Osteoblast (primary cell): ENCODE results near the gene NCAPD2. TPM values are rescaled to one million over a fixed set of nuclear protein-coding genes. Genes with fewer than 3 reads are reported as not detected.

ENCODE experiments used
- DNase-seq: peaks from one replicate; pipeline ENCODE4 v3.0.0; 2011; ENCODE audit warnings: low spot score, mixed read lengths; ENCODE audit not compliant: insufficient read length; ENCODE audit errors: missing footprints
- H2AFZ ChIP-seq: 2 replicates; pipeline ENCODE4 v1.6.0; 2011; ENCODE audit warnings: mild to moderate bottlenecking, low read length
- H3K27ac ChIP-seq: 2 replicates; pipeline ENCODE4 v1.5.1; 2011; ENCODE audit warnings: mild to moderate bottlenecking, low read depth, low read length, moderate library complexity
- H3K27me3 ChIP-seq: 2 replicates; pipeline ENCODE4 v1.6.0; 2012; ENCODE audit warnings: mild to moderate bottlenecking, control low read depth, inconsistent platforms, low read length, moderate library complexity; ENCODE audit not compliant: insufficient read depth
- H3K36me3 ChIP-seq: 2 replicates; pipeline ENCODE4 v1.5.1; 2011; ENCODE audit warnings: mild to moderate bottlenecking, low read length, control low read depth, moderate library complexity; ENCODE audit not compliant: insufficient read depth
- H3K4me1 ChIP-seq: 2 replicates; pipeline ENCODE4 v1.5.1; 2011; ENCODE audit warnings: mild to moderate bottlenecking, low read length, control low read depth, moderate library complexity; ENCODE audit not compliant: insufficient read depth
- H3K4me2 ChIP-seq: 2 replicates; pipeline ENCODE4 v1.6.0; 2011; ENCODE audit warnings: mild to moderate bottlenecking, low read length; ENCODE audit not compliant: insufficient read depth
- H3K4me3 ChIP-seq: fragments of 200-600 bp; sonication (generic); 3 replicates; pipeline ENCODE4 v1.5.1; 2012; ENCODE audit warnings: mild to moderate bottlenecking, low read length, inconsistent platforms; ENCODE audit not compliant: insufficient read depth
- H3K79me2 ChIP-seq: 2 replicates; pipeline ENCODE4 v1.6.0; 2012; ENCODE audit warnings: mild to moderate bottlenecking, low read length, control low read depth, inconsistent platforms; ENCODE audit not compliant: insufficient read depth
- H3K9me3 ChIP-seq: 2 replicates; pipeline ENCODE4 v1.5.1; 2011; ENCODE audit warnings: low read depth, low read length, control low read depth
- H4K20me1 ChIP-seq: 2 replicates; pipeline ENCODE4 v1.6.0; 2012; ENCODE audit warnings: mild to moderate bottlenecking, low read length, control low read depth; ENCODE audit not compliant: insufficient read depth
- total RNA-seq: library from RNA; depleted of rRNA; stranded (reverse); fragments of >200 nt; gene quantifications from 2 replicates; pipeline ENCODE4 v1.2.3, GENCODE V29; 2012
- TF ChIP-seq, protein P1 (sequence below): IDR thresholded peaks from 2 replicates; pipeline ENCODE4 v1.5.1; 2011; ENCODE audit warnings: mild to moderate bottlenecking, low read depth, low read length, moderate library complexity; ENCODE audit errors: extremely low read depth

Gene NCAPD2
- total RNA-seq, 1 donor, result 21.0 TPM

DNA sequence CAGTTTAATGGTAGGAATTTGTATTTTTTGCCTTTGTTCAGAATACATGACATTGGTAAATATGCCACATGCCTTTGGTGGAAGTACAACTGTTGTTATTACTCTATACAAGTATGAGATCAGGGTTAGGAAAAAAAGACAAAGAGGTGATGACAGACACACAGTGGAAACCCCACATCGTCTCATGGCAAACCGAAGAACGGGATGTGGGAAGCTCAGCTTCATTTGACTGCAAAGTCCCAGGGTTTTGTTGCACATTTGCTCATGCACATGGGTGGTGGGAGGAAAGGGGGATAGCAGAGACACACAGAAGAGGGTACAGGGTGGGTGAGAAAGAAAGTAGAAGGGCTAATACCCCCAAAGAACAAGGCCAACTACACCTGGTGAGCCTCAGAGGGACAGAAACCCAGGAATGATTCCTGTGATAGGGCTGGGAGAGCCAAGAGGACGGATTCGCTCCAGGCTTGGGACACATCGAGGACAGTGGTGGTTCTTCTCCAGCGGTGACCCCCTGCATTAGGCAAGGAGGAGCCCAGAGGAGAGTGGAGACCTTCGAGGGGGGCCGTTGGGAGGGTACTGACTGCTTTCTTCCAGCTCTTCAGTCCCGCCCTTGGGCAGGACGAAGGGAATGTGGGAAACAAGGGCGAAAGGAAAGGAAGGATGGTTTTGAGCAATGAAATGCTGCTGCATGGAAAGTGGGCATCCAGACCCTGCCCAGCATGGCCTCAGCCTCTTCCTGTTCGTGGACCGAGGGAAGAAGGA is 31.5 kb upstream of the NCAPD2 start:
- Histone ChIP-seq H3K79me2 (peaks cover 6% of the 10 kb centered on the region), H3K36me3 (peaks cover 83% of the 10 kb centered on the region), H3K9me3 (no peaks in the 10 kb centered on the region), H3K4me1 (no peaks in the 10 kb centered on the region), H3K27me3 (no peaks in the 10 kb centered on the region), H3K4me3 (no peak overlapping the region), H2AFZ (no peak overlapping the region), H4K20me1 (peaks cover 7% of the 10 kb centered on the region), H3K27ac (no peak overlapping the region), H3K4me2 (no peak overlapping the region)
- DNase-seq, result no peak
- TF ChIP-seq, protein P1, sequence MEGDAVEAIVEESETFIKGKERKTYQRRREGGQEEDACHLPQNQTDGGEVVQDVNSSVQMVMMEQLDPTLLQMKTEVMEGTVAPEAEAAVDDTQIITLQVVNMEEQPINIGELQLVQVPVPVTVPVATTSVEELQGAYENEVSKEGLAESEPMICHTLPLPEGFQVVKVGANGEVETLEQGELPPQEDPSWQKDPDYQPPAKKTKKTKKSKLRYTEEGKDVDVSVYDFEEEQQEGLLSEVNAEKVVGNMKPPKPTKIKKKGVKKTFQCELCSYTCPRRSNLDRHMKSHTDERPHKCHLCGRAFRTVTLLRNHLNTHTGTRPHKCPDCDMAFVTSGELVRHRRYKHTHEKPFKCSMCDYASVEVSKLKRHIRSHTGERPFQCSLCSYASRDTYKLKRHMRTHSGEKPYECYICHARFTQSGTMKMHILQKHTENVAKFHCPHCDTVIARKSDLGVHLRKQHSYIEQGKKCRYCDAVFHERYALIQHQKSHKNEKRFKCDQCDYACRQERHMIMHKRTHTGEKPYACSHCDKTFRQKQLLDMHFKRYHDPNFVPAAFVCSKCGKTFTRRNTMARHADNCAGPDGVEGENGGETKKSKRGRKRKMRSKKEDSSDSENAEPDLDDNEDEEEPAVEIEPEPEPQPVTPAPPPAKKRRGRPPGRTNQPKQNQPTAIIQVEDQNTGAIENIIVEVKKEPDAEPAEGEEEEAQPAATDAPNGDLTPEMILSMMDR, result no peak

DNA sequence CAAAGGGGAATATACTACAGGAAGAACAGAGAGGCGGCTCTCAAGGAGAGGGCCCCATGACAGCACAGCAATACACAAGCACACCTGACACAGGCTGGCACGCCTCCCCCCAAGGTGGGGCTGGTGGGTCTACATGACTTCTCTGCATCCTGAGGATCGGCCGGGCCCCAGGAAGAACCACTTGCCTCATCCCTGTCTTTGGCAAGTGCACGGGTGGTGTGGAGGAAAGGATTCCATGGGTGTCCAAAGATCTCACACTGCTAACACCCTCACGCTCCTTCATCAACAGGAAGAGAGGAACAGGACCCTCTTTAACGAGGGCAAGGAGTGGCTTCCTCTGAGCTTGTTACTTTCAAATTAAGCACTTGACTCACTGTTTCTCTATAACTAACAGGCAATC is 30.7 kb upstream of the NCAPD2 start:
- H3K36me3 ChIP-seq, result peaks cover 79% of the 10 kb centered on the region

DNA sequence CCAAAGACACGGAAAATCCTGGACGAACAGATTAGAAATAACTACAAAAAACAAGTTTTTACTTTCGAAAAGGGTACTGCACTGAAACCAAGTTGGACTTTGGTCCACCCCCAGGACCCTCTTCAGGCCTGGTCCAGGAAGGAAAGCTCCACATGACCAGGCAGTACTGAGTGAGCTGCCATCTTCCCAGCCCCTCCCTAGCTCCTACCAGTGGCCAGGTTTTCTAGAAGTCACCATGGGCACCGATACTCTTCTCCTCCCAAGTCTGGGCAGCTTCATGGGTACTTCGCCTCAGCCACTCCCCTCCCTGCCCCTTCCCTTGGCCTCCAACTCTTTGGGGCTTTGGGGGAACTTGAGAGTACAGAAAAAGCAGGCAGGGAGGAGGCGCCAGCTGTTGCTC is 30.0 kb upstream of the NCAPD2 start:
- no peak overlapping the region for H3K4me3 ChIP-seq
- H3K9me3 ChIP-seq, result no peaks in the 10 kb centered on the region
- no peak for DNase-seq
- H3K4me2 ChIP-seq, result no peak overlapping the region
- H3K36me3 ChIP-seq, result peaks cover 75% of the 10 kb centered on the region
- no peak overlapping the region for H3K27ac ChIP-seq
- peaks cover 13% of the 10 kb centered on the region for H4K20me1 ChIP-seq
- H3K4me1 ChIP-seq, result peaks cover 11% of the 10 kb centered on the region
- H2AFZ ChIP-seq, result no peak overlapping the region
- H3K79me2 ChIP-seq, result peaks cover 21% of the 10 kb centered on the region
- no peaks in the 10 kb centered on the region for H3K27me3 ChIP-seq
- TF ChIP-seq, protein P1, result no peak

More for the DNA sequence above, 30.7 kb upstream of the NCAPD2 start:
- Histone ChIP-seq H2AFZ (no peak overlapping the region), H3K27me3 (no peaks in the 10 kb centered on the region), H3K79me2 (peaks cover 14% of the 10 kb centered on the region), H4K20me1 (peaks cover 7% of the 10 kb centered on the region), H3K9me3 (no peaks in the 10 kb centered on the region), H3K27ac (no peak overlapping the region), H3K4me2 (no peak overlapping the region), H3K4me3 (no peak overlapping the region), H3K4me1 (peaks cover 5% of the 10 kb centered on the region)
- DNase-seq, result no peak
- TF ChIP-seq, protein P1, result no peak

DNA sequence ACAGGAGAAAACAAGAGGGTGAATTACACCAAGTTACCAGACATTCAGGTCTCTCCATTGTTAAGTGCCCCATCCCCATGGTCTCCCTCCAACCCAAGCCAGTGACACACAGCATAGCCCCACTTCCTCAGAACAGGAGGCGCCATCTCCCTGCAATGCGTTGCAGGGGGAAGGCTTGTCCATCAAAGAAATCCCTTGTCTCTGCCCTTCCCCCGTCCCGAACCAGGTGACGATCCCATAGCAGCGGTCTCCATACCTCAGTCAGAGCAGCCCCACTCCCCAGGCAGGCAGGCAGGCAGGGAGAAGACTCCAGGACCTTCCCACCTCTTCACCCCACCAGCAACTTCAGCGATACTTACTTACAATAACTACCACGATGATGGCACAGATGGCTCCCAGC is 29.4 kb upstream of the NCAPD2 start:
- peaks cover 69% of the 10 kb centered on the region for H3K36me3 ChIP-seq
- no peak overlapping the region for H3K4me3 ChIP-seq
- H3K4me1 ChIP-seq, result peaks cover 18% of the 10 kb centered on the region
- peaks cover 27% of the 10 kb centered on the region for H3K79me2 ChIP-seq
- no peak overlapping the region for H3K4me2 ChIP-seq
- peaks cover 16% of the 10 kb centered on the region for H4K20me1 ChIP-seq
- H3K27me3 ChIP-seq, result no peaks in the 10 kb centered on the region
- H3K27ac ChIP-seq, result no peak overlapping the region
- H3K9me3 ChIP-seq, result no peaks in the 10 kb centered on the region
- DNase-seq, result no peak
- H2AFZ ChIP-seq, result no peak overlapping the region
- TF ChIP-seq, protein P1, result no peak
